NCI-H510A treated with DMSO at 0.1 percent for 48 hours (cell line): ENCODE data around the gene SMAD3.
A peak's percentile ranks its signal among the peaks of the same experiment; 100 is the strongest.

Experiments
- DNase-seq: peaks from one replicate; lab custom pipeline; 2025; lab: John Stamatoyannopoulos, UW

The SMAD3 gene

DNA sequence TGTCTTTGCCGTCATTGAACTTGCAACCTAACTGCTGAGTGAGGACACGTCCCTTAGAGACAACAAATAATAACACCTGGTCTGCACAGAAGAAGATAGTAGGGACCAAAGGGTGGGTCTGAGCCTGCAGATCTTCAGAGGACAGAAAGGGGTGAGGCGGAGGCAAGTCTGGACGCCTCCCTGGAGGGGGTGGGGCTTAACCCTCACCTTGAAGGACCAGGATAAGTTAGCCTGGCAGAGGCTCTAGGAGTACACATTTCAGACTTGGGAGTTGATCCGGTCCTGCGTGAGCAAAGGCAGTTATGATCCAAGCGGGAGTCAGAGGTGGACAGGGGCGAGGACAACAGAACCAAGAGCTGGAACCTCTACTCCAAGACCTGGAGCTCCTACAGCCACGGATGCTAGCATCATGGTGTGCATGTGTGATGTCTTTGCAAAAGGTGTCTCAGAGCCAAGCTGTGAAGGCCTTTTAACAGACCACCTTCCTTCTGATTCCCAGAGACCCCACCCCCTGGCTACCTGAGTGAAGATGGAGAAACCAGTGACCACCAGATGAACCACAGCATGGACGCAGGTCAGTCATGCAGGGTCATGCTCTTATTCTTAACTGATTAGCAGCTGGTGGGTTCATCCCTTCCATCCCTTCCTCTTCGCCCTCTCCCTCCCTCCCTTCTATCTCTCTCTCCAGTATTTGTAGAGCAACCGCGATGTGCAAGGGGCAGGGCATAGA is 101.0 kb downstream of the SMAD3 start:
- no peak for DNase-seq

DNA sequence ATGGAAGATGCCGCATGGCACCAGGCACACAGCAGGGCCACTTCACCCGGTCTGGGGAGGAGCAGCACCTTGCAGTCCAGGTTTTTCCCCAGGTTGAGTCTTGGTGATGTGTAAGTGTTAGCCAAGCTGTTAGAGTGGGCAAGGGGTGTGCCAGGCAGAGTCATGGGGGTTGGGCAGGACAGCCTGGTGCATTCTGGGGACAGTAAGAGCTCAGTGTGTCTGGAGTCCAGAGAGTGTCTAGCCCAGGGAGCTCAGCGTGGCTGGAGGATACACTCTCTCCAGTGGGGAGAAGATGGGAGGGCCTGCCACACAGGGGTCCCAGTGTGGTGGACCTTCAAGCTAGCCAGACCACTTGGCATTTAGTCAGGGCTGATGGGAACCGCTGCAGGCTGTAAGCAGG is 101.7 kb downstream of the SMAD3 start:
- DNase-seq: no peak

DNA sequence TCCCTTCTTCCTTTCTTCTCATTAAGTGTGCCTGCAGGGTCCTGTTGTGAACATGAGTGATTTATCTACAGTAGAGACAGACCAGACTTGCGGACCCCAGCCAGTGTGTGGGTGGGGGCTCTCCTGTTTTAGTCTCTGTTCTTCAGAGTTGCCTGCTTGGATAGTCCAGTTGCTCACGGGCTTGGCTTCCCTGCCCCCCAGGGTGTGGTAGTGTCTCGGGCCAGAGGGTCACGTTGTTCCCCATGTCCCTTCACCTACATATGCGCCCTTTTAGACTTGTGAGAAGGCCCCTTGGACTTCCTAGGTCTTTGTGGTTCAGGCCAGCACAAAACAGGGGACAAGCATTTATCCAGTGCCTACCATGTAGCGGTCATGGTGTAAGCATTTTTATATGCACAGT is 103.3 kb downstream of the SMAD3 start:
- DNase-seq: no peak

DNA sequence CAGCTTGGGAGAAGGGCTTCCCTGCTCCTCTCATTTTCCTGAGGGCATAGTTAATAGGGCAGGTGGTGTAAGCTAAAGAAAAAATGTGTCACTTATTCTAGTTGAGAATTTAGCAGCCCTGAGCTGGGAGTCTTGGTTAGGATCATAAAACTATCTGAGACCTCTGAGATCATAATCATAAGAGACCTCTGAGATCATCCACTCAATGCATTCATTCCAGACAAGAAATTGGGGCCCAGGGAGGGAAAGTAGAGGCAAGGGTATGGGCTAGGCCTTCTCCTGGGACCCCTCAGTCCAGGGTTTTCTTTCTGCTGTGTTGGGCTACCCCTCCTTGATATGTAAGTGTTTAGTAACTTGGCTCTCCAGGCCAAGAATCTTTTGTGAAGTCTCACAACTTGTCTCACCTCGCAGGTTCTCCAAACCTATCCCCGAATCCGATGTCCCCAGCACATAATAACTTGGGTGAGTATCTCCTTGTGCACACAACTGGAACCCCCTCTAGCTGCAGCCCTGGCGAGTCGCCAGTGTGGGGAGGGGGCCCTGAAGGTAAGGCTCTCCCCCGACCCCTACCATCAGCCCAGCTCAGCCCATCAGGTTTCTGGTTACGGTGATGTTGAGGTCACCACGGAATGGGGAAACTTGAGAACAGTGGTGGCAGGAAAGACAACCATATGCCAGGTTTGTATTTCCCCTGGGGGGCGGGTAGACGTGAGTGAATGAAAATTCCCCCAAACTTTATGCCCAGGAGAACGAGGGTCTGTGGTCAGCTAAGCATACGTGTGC is 104.9 kb downstream of the SMAD3 start:
- no peak for DNase-seq

DNA sequence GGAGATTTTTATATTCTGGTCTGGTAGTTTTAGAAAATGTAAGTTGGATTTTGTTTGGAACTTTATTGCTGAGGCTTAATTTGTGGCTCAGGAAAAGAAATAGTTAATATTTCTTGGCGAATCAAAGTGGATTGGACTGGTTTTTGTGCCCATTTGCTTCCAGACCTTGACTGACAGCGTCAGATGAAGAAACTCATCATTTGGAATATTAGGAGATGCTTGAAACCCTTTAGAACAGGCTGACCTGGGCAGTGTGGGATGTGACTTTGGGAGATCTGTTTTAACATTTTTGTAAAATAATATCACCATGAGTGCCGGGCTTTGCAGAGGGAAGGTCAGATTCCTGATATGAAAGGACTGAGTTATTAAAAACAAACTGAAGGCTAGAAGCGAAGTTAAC is 106.1 kb downstream of the SMAD3 start:
- no peak for DNase-seq

DNA sequence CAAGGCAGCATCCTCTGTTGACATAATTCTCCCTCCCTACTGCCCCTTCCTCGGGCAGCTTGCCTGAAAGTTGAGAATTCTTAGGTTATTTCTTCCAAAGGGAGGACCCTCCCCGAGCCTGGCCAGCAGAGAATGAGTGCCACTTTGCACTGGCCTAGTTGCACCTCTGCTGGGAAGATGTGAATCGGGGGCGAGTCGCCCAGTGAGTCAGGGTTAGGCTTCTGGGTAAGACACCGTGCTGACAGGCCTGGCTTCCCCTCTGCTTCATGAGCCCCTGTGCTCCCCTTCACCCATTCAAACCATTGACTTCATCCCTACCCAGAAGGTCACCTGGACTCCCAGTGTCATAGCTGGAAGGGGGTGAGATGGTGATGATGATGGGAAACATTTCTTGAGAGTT is 106.8 kb downstream of the SMAD3 start:
- no peak for DNase-seq

DNA sequence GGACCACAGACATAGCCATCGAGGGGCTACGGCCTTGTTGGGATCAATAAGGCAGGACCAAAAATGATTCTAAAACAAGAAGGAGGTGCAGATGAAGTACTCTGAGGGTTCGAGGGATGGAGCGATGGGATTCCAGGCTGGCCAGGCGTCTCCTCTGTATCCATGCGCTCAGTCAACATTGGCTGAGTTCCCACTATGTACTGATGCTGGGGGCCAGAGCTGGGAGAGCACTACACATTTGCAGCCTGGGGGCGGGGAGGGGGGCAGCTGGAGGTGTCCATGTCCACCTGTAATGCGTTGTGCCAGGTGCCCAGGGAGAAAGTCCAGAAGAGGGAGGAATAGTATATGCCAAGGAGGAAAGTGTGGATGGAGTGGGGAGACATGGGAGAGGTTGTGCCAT is 107.6 kb downstream of the SMAD3 start:
- DNase-seq: no peak

DNA sequence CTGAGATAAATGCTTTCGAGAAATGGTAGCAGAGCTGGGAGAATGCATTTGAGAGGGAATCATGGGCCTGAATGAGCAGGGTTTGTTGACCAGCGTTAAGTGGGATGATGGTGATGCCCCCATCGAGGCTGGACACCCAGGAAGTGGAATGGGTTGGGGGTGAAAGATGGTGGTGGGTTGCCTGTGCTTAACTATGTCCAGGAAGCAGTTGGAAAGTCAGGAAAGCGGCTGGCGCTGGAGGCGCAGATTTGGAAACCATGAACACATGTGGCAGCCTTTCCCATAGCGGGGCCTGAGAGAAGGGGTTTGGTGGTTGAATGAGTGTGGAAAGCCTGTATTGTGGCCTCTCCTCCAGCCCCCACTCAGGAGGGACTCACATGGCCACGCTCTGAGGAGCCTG is 108.4 kb downstream of the SMAD3 start:
- DNase-seq: no peak

DNA sequence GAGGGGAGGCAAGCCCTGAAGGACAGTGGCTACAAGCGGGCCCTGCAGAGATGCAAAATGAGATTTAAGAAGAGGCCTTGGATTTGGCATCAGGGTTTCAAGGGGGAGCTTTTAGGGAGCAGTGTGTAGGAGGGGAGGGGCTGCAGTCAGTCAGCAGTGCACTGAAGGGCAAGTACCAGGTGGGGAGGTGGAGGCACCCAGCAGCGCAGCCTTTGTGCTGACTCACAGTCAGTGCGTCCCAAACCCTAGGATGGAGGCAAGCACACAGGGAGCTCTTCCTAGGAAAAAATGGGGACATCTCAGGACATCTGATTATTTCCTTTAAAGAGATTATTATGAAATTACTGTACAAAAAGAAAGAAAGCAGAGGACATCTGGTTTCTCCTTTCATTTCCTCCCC is 109.0 kb downstream of the SMAD3 start:
- no peak for DNase-seq

DNA sequence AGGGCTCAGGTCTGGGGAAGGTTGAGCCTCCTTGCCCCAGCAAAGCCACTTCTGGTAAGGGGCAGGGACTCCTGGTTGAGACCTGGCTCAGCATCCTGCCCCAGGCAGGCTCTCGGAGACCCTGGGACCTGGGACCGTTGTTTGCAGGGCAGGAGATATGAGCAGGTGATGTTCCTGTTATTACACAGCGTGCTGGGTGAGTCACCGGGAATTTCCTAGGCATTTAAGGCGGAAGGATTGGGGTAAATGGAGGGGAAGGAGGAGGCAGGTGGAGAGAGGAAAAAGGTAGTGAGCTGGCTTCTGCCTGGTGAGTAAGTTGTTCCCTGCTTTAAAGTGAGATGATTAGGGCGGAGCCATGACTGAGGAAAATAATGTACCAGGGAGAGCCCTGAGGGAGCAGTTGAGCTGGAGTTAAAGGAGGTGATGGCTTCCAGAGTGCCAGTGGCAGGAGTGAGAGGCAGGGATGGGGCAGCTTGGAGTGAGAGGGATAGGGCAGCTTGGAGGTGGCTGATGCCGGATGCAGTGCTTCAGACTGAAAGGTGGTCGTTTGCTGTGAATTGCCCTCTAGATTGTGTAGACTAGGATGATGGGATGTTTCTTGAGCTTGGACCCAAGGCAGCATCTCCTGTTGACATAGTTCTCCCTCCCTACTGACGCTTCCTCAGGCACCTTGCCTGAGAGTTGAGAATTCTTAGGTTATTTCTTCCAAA is 109.6 kb downstream of the SMAD3 start:
- DNase-seq: peak; percentile 6

DNA sequence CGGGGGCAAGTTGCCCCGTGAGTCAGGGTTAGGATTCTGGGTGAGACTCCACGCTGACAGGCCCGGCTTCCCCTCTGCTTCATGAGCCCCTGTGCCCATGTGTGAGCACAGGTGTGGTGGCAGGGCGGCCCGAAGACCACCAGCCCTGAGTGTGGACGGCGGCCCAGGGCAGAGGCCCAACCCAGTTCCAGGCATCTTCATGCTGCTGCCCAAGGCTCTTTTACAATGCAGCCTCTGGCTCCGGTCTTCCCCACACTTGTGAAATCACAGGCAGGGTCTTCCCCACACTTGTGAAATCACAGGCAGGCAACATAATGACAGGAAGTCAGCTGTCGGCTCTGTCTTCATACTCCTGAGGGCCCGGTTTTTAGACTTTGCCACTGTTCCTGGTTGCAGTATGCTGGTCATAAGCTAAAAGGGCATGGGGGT is 110.3 kb downstream of the SMAD3 start:
- DNase-seq: no peak

DNA sequence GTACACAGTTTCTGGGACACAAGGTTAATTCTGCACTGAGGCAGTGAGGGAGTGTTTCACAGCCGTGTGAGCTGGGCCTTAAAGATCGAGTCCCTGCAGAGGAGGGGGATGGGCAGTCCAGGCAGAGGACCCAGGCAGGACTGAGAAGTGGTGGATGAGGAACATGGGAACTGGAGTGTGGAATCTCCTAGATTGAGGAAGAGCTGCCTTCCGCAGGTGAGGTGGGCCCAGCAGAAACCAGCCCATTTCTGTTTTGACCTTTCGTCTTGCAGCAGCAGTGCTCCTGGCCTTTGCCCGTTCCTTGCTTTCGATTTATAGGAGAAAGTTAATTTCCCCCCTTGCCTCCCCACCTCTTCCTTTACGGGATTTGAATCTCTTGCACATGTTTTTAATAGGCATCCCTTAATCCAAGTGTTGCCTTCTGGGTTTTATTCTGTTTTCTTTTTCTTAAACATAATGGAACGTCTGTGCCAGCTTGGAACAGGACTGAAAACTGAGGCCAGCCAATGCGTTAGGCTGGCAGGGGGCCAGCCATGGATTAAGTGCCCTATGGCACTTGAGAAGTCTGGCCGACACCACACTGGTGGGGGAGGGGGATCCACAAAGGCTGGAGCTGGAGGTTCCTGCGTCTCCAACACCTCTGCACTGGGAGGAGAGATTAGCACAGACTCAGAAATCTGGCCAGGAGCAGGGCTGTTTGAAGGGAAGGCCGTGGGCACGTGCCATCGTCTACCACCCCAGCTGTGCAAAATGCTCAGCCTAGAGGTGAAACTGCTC is 111.0 kb downstream of the SMAD3 start:
- DNase-seq: peak; percentile 32

DNA sequence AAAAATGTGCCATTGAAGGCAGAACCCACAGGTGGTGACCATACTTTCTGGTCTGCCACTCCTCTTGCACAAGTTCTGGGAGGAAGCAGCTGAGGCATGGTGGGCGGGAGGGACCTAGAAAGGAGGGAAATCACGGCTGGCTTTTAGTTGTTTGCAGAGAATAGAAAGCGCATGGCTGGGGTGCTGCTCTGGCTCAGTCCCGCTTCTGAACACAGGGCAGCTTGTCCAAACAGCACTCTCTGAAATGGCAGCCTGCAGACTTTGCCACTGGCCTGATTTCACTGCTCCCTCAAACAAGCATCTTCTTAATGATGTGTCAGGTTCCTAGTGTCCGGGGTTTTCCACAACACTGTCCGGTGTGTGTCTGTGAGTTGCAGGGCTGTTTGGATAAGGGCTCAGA is 112.3 kb downstream of the SMAD3 start:
- DNase-seq: no peak

DNA sequence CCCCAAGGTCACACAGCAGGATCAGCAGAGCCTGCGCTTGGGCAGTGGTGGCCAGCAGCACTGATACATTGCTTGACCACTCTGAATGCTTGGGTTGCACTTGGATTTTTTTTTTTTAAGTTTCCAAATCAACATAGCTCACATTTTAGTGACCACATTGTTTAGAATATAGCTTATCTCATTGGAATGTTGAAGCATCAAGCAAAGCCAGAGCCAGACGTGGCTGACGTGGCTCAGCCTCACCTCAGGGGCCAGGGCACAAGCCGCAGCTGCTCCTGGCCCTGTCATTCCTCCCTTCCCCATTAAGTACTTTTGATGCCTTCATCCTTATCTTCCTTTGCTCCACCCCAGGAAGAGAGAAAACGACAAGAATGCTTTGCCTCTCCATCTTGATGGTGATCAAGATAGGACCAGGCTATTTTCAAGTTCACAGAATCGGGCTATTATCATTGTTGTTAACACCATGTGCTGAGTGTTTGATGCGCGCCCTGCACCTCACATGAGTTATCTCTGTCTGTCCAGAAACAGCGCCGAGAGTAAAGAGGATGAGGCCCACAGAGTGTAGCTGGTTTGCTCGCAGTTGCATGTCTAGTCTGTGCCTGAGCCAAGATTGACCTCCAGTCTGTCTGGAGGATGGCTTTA is 113.3 kb downstream of the SMAD3 start:
- DNase-seq: no peak

DNA sequence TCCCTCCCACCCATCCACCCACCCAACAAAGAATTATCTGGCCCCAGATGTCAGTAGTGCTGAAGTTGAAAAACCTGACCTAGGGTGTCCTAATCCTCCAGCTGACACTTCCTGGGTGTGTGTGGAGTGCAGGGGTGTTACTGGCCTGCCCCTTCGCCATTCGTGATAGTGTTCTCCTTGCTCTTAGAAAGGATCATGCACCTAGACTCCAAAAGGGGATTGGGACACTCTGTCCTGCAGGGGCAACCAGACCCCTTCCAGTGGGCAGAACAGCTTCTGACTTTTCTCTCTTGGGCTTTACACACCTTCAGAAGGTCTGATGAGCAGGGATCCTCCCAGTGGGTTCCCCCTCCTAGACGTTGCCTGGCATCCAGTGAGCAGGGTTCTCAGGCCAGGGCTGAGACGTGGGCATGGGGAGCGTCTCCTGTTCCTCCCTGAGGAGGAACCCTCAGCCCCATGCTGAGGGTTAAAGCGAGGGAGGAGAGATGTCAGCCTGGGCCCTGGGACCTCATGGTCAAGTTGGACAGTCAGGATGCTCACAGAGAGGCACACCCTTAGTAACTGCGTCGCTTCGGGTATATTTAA is 114.1 kb downstream of the SMAD3 start:
- no peak for DNase-seq

DNA sequence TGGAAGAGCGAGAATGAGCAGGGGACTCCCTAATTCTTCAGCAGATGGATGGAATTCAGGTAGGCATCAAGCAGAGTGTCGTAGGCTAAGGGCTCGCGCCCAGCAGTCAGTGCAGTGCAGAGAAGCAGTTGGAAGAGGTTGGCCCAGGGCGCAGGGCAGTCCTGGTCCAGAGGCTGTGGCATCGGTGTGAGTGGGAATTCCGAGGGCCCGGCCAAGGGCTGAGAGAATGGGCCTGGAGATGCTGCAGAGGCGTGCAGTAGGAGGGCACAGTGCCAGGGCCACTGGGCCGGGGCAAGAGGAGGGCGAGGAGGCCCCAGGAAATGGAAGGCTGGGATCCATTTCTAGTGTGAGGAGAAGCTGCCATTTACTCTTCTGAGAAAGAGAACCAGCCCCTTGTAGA is 114.6 kb downstream of the SMAD3 start:
- DNase-seq: no peak

DNA sequence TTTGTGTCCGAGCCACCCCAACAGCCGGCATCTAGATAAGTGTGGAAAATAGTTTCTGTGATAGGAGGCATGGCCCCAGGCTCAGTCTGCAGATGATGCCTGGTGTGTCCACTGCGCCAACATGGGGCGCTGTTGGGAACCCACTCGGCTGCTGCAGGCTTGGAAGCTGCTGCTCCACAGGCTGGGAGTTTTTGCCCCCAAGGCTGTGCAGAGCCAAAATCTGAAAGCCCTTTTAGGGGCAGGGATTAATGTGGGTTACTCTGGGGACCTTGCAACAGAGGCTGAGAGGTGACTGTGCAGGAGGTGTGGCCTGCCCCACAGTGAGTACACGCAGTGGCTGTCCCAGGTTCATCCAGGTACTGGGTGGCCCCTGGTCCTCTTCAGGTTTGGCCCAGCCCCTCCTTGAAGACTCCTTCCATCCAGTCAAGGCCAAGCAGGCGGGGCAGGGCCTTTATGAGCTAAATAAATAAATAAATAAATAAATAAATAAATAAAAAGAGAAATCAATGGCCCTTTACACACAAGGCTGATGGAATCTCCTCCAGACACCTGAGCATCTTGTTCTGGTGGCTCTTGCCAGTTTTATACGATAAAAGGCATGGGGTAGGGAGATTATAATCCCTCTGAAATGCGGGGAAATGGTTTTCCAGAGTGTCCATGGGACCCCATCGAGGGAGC is 115.3 kb downstream of the SMAD3 start:
- no peak for DNase-seq

DNA sequence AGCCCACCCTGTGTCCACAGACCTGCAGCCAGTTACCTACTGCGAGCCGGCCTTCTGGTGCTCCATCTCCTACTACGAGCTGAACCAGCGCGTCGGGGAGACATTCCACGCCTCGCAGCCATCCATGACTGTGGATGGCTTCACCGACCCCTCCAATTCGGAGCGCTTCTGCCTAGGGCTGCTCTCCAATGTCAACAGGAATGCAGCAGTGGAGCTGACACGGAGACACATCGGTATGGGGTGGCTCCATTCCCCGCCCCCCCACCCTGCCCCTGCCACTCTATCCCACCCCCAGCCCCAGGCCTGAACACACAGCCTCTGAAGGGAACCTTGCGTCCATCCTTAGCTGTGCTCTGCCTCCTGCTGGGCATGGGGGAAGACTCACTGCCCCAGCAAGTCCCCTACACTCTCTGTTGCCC is 115.8 kb downstream of the SMAD3 start:
- DNase-seq: no peak

DNA sequence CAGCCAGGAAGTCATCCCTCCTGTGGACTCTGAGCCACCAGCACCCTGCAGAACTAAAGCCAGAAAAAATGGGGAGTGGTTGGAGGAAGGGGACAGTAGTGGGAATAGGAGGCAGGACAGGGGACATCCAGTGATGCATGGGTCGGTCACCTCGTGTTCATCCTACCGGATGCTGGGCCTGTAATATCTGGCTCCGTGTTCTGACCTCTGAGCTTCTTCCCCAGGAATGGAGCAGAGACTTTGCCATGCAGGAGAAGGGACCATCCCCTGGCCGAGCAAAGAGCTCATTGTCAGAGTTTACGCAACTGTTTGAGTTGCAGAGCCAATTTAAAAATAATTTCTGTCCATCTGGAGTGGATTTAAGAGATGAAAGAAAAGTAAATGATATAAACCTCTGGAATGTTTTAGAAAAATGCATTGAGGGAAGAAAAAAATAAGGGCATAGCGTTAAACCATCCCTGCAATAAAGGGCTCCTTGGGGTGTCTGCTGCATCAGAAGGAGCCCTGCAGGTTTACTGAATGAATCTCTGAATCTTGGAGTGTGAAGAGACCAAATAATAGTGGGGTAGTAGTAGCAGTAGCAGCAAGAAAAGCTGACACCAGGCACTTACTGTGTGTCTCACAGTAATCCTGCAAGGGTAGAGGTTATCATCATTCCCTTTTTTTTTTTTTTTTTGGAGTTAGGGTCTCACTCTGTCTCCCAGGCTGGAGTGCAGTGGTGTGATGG is 118.2 kb downstream of the SMAD3 start:
- no peak for DNase-seq
